Mononuclear cell (primary cell): ENCODE measurements around the gene RPS6KA4. TPM values are rescaled to one million over a fixed set of nuclear protein-coding genes. Genes with fewer than 3 reads are reported as not detected.

Experiments used
- H3K27me3 ChIP-seq: 2 replicates; pipeline ENCODE4 v1.6.0; 2011; ENCODE audit warnings: low read length, control low read depth; ENCODE audit not compliant: insufficient read depth
- H3K4me1 ChIP-seq: 2 replicates; pipeline ENCODE4 v1.5.1; 2011; ENCODE audit warnings: mild to moderate bottlenecking, low read length, control low read depth; ENCODE audit not compliant: insufficient read depth
- H3K4me3 ChIP-seq: 2 replicates; pipeline ENCODE4 v1.5.1; 2011; ENCODE audit warnings: mild to moderate bottlenecking, low read length, moderate library complexity
- H3K9me3 ChIP-seq: 2 replicates; pipeline ENCODE4 v1.5.1; 2011; ENCODE audit warnings: low read depth, mild to moderate bottlenecking, control low read depth, low read length
- total RNA-seq: library from RNA; depleted of rRNA; stranded (reverse); fragments of >200 nt; gene quantifications from one replicate; pipeline ENCODE4 v1.2.3, GENCODE V29; 2012

RPS6KA4 gene
- total RNA-seq, 1 donor = 23.5 TPM

DNA sequence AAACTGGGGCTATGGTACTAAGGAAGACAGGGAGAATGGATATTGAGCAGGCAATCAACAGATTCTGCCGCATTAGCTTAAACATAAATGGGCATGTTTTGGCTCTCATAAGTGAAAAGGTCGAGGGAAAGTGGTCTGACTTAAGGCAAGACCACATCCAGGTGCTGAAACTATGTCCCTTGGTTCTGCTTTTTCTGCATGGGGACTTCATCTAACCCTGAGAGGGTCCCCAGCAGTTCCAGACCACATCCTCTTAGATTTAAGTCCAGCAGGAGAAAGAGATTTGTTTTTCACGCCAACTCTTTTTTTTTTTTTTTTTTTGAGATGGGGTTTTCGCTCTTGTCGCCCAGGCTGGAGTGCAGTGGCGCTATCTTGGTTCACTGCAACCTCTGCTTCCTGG lies 5.5 kb downstream of the RPS6KA4 start:
- Histone ChIP-seq H3K27me3 (no peaks in the 10 kb centered on the region), H3K9me3 (no peaks in the 10 kb centered on the region), H3K4me1 (peaks cover 18% of the 10 kb centered on the region), H3K4me3 (no peak overlapping the region)

DNA sequence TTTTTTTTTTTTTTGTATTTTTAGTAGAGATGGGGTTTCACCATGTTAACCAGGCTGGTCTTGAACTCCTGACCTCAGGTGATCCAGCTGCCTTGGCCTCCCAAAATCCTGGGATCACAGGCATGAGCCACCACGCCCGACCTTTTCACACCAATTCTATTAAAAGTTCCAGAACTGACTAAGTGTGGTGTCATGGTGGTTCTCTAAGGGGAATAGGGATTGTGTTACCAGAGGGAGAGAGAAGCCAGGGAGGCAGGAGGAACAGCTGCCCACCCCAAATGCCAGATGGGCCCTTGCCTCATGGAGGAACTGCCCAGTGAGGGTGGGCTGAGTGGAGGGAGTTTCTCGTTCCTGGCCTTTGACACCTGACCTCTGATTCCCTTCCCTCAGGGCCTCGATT lies 5.9 kb downstream of the RPS6KA4 start:
- H3K4me3 ChIP-seq = no peak overlapping the region
- H3K27me3 ChIP-seq = no peaks in the 10 kb centered on the region
- no peaks in the 10 kb centered on the region for H3K9me3 ChIP-seq
- H3K4me1 ChIP-seq = peaks cover 13% of the 10 kb centered on the region

- no peaks in the 10 kb centered on the region for H3K4me1 ChIP-seq
- no peak overlapping the region for H3K4me3 ChIP-seq
- no peaks in the 10 kb centered on the region for H3K9me3 ChIP-seq
- H3K27me3 ChIP-seq = no peaks in the 10 kb centered on the region
These were observed 7.8 kb downstream of the RPS6KA4 start for GRCh38 chr11:64366751-64367150.

- H3K4me3 ChIP-seq = no peak overlapping the region
- H3K4me1 ChIP-seq = peaks cover 2% of the 10 kb centered on the region
- H3K27me3 ChIP-seq = no peaks in the 10 kb centered on the region
- H3K9me3 ChIP-seq = no peaks in the 10 kb centered on the region
These were observed 9.1 kb downstream of the RPS6KA4 start for GRCh38 chr11:64367931-64368672.

- no peaks in the 10 kb centered on the region for H3K9me3 ChIP-seq
- peaks cover 7% of the 10 kb centered on the region for H3K4me1 ChIP-seq
- H3K4me3 ChIP-seq = no peak overlapping the region
- H3K27me3 ChIP-seq = no peaks in the 10 kb centered on the region
These were observed 9.7 kb downstream of the RPS6KA4 start for GRCh38 chr11:64368673-64369074.

DNA sequence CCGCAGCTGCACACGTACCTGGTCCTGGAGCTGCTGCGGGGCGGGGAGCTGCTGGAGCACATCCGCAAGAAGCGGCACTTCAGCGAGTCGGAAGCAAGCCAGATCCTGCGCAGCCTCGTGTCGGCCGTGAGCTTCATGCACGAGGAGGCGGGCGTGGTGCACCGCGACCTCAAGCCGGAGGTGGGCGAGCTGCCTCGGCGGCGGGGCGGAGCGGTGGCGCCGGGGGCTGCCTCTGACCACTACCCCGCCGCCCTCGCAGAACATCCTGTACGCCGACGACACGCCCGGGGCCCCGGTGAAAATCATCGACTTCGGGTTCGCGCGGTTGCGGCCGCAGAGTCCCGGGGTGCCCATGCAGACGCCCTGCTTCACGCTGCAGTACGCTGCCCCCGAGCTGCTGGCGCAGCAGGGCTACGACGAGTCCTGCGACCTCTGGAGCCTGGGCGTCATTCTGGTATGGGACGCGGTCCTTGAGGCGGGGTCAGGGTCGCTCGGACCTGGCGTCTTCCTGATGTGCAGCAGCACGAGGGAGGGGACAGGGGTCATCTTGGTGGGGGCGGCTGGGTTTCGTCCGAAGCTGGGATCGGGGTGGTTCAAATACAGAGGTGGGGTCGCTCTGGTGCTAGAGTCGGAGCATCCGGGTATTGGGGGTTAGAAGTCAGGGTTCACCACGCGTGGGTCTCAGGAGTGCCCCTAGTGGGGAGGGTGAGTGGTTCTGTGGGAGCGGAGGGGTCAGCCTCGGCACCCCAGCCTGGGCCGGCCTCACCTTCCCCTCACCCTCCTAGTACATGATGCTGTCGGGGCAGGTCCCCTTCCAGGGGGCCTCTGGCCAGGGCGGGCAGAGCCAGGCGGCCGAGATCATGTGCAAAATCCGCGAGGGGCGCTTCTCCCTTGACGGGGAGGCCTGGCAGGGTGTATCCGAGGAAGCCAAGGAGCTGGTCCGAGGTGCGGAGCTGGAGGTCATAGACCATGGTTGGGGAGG lies 10.8 kb downstream of the RPS6KA4 start:
- Histone ChIP-seq H3K4me3 (no peak overlapping the region), H3K4me1 (peaks cover 9% of the 10 kb centered on the region), H3K9me3 (no peaks in the 10 kb centered on the region), H3K27me3 (no peaks in the 10 kb centered on the region)

DNA sequence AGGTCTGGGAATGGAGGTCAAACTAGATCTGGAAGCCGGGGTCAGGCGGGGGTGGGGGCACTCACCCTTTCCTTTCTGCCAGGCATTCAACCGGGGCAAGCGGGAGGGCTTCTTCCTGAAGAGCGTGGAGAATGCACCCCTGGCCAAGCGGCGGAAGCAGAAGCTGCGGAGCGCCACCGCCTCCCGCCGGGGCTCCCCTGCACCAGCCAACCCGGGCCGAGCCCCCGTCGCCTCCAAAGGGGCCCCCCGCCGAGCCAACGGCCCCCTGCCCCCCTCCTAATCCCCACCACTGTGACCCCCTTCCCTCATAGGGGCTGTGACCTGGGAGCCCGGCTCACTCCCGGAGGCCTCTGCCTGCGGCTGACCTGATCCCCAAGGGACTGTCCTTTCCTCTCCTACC lies 12.2 kb downstream of the RPS6KA4 start:
- Histone ChIP-seq H3K4me1 (peaks cover 9% of the 10 kb centered on the region), H3K9me3 (no peaks in the 10 kb centered on the region), H3K4me3 (no peak overlapping the region), H3K27me3 (no peaks in the 10 kb centered on the region)

DNA sequence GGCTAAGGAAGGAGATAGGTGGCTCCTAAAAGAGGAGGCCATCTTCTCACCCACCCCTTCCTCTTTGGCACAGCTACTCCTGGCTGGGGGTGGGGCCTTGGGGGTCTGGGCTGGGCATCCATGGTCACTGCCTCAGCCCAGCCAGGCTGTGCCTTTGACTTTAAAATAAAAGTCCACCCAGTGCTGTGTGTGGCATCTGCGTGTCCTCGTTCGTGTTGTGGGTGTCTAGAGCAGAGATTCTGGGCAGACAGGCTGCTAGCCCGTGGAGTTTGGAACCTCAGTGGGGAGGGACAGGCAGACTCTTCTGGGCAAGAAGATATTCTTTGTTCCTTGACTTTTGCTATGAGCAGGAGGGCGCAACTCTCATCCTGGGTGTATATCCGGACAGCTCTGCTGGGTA lies 13.1 kb downstream of the RPS6KA4 start:
- no peak overlapping the region for H3K4me3 ChIP-seq
- peaks cover 9% of the 10 kb centered on the region for H3K4me1 ChIP-seq
- H3K9me3 ChIP-seq = no peaks in the 10 kb centered on the region
- no peaks in the 10 kb centered on the region for H3K27me3 ChIP-seq

GRCh38 chr11:64372802-64373597 lies 14.0 kb downstream of the RPS6KA4 start:
- H3K27me3 ChIP-seq = no peaks in the 10 kb centered on the region
- peaks cover 9% of the 10 kb centered on the region for H3K4me1 ChIP-seq
- no peak overlapping the region for H3K4me3 ChIP-seq
- H3K9me3 ChIP-seq = no peaks in the 10 kb centered on the region

DNA sequence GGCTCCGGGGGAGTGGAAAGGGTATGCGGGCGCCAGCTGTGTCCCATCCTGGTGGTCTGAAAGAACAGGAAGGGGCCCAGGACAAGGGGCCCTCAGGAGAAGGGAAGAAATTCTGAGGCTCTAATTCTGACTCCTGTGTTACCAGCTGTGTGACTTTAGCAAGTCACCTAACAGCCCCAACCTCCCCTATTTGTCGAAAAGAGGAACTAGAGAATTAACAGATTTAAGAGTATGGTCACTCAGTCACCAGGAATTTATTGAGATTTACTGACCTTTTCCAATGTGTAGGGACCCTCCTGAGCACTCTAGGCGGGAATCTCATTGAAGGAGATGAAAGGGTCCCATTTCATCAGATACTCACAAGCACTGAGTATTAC lies 14.6 kb downstream of the RPS6KA4 start:
- Histone ChIP-seq H3K9me3 (no peaks in the 10 kb centered on the region), H3K4me3 (no peak overlapping the region), H3K27me3 (no peaks in the 10 kb centered on the region), H3K4me1 (peaks cover 9% of the 10 kb centered on the region)

DNA sequence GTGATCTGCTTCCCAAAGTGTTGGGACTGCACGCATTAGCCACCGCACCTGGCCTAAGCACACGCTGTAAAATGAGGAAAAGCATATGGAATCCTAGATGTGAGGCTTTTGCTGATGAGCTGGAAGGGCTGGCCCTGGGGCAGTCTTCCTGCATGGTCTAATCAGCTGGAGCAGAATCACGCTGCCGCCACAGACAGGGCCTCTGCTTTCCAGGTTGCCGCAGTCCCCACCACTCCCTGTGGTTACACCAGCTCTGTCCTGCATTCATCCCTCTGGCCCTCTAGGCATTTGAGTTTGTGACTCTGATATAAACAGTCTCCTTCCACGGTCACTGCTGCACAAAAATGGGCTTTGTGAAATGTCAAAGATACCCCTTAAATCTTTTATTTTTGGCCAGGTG lies 17.1 kb downstream of the RPS6KA4 start:
- H3K4me3 ChIP-seq = no peak overlapping the region
- H3K4me1 ChIP-seq = peaks cover 9% of the 10 kb centered on the region
- H3K27me3 ChIP-seq = no peaks in the 10 kb centered on the region
- no peaks in the 10 kb centered on the region for H3K9me3 ChIP-seq

GRCh38 chr11:64378335-64378880 lies 19.4 kb downstream of the RPS6KA4 start:
- no peak overlapping the region for H3K4me3 ChIP-seq
- no peaks in the 10 kb centered on the region for H3K27me3 ChIP-seq
- peaks cover 4% of the 10 kb centered on the region for H3K4me1 ChIP-seq
- no peaks in the 10 kb centered on the region for H3K9me3 ChIP-seq

DNA sequence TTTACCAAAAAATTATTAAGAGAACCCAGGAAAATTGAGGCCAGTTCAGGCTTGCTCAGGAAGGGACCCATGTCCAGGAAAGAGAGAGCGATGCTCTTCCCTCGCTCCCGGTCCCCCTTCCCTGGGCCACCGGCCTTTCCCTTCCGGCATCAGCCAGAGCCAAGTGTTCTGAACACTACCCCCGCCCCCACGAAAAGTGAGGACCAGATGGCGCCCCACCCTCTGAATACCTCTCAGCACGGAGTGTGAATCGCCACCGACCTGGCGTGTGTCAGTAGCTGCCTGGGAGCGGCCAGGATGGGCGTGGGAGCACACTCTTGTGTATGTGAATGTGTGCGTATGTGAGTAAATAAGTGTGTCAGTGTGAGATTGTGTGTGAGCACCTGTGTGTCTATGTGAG lies 20.2 kb downstream of the RPS6KA4 start:
- no peaks in the 10 kb centered on the region for H3K9me3 ChIP-seq
- no peaks in the 10 kb centered on the region for H3K27me3 ChIP-seq
- no peak overlapping the region for H3K4me3 ChIP-seq
- H3K4me1 ChIP-seq = no peaks in the 10 kb centered on the region

GRCh38 chr11:64379817-64380709 lies 21.1 kb downstream of the RPS6KA4 start:
- H3K4me3 ChIP-seq = no peak overlapping the region

More at GRCh38 chr11:64379817-64380709, 21.1 kb downstream of the RPS6KA4 start:
- Histone ChIP-seq H3K27me3 (no peaks in the 10 kb centered on the region), H3K4me1 (peaks cover 3% of the 10 kb centered on the region), H3K9me3 (no peaks in the 10 kb centered on the region)
